Smooth muscle cell (in vitro differentiated cells): ENCODE results near the gene MMP3. TPM values are rescaled to one million over a fixed set of nuclear protein-coding genes. Genes with fewer than 3 reads are reported as not detected.

Source experiments
- DNase-seq: peaks from one replicate; lab custom pipeline; 2025; ENCODE audit not compliant: unreplicated experiment; lab: John Stamatoyannopoulos, UW
- H2AFZ ChIP-seq: fragments of 200-600 bp; sonication (generic); 2 replicates; pipeline ENCODE4 v1.6.0; 2016; ENCODE audit warnings: antibody characterized with exemption, low read depth, mild to moderate bottlenecking
- H3F3A ChIP-seq: fragments of 200-600 bp; sonication (generic); 2 replicates; pipeline ENCODE4 v1.6.0; 2017; ENCODE audit warnings: antibody characterized with exemption, low read depth
- H3K27ac ChIP-seq: fragments of 200-600 bp; sonication (generic); 2 replicates; pipeline ENCODE4 v1.5.1; 2016; ENCODE audit warnings: low read depth, mild to moderate bottlenecking
- H3K27me3 ChIP-seq: fragments of 200-600 bp; sonication (generic); 2 replicates; pipeline ENCODE4 v1.6.1; 2016; ENCODE audit warnings: low read depth, mild to moderate bottlenecking
- H3K36me3 ChIP-seq: fragments of 200-600 bp; sonication (generic); 2 replicates; pipeline ENCODE4 v1.5.1; 2016; ENCODE audit warnings: low read depth
- H3K4me1 ChIP-seq: fragments of 200-600 bp; sonication (generic); 2 replicates; pipeline ENCODE4 v1.5.1; 2016; ENCODE audit warnings: low read depth
- H3K4me2 ChIP-seq: fragments of 200-600 bp; sonication (generic); 2 replicates; pipeline ENCODE4 v1.6.0; 2016; ENCODE audit warnings: mild to moderate bottlenecking
- H3K4me3 ChIP-seq: fragments of 200-600 bp; sonication (generic); 2 replicates; pipeline ENCODE4 v1.5.1; 2016; ENCODE audit warnings: mild to moderate bottlenecking
- H3K79me2 ChIP-seq: fragments of 200-600 bp; sonication (generic); 2 replicates; pipeline ENCODE4 v1.6.0; 2016; ENCODE audit warnings: low read depth, mild to moderate bottlenecking
- H3K9ac ChIP-seq: fragments of 200-600 bp; sonication (generic); 2 replicates; pipeline ENCODE4 v1.6.0; 2016; ENCODE audit warnings: low read depth
- H3K9me3 ChIP-seq: fragments of 200-600 bp; sonication (generic); replicated peaks from 2 replicates; pipeline ENCODE4 v1.5.1; 2016; ENCODE audit warnings: low read depth
- H4K20me1 ChIP-seq: fragments of 200-600 bp; sonication (generic); 2 replicates; pipeline ENCODE4 v1.6.0; 2016; ENCODE audit warnings: low read depth
- CTCF ChIP-seq: fragments of 200-600 bp; sonication (generic); IDR thresholded peaks from 2 replicates; pipeline ENCODE4 v1.5.1; 2017; ENCODE audit warnings: borderline replicate concordance, mild to moderate bottlenecking, antibody characterized with exemption; ENCODE audit not compliant: insufficient read depth, poor library complexity, severe bottlenecking
- WGBS: methylation state at CpG from one replicate; pipeline ENCODE4 v1.1.7; 2016; ENCODE audit warnings: low lambda C conversion rate; 5-methylcytosine and 5-hydroxymethylcytosine counted together
- polyA plus RNA-seq: library from polyadenylated mRNA; unstranded; fragments of >200 nt; fragmentation: Nextera tagmentation; extraction: Ambion mirVana; gene quantifications from 2 replicates; pipeline ENCODE4 v1.2.1, GENCODE V29; 2016
- total RNA-seq: library from RNA; depleted of rRNA; stranded (reverse); fragments of >200 nt; gene quantifications from 2 replicates; pipeline ENCODE4 v1.2.3, GENCODE V29; 2014

MMP3 gene
- total and polyA plus RNA-seq, 2 experiments from 2014 or later: 2.0 to 4.3 TPM

GRCh38 chr11:102833731-102834130, 9.7 kb downstream of the MMP3 start:
- Histone ChIP-seq H3K36me3 (no peaks in the 10 kb centered on the region), H3K9me3 (no peaks in the 10 kb centered on the region), H3K4me2 (no peak overlapping the region), H4K20me1 (no peaks in the 10 kb centered on the region), H3K4me3 (no peak overlapping the region), H3K79me2 (no peaks in the 10 kb centered on the region), H2AFZ (no peak overlapping the region), H3K4me1 (no peaks in the 10 kb centered on the region), H3K27me3 (no peaks in the 10 kb centered on the region), H3F3A (no peaks in the 10 kb centered on the region), H3K9ac (no peak overlapping the region), H3K27ac (no peak overlapping the region)
- no peak for DNase-seq
- 97% methylated on average over 2 of the region's 2 CpGs for WGBS
- no peak for TF ChIP-seq CTCF

- no peak for TF ChIP-seq CTCF
- no peak overlapping the region for H3K4me3 ChIP-seq
- H3K27me3 ChIP-seq: no peaks in the 10 kb centered on the region
- H4K20me1 ChIP-seq: no peaks in the 10 kb centered on the region
- no peak overlapping the region for H3K9ac ChIP-seq
- no peaks in the 10 kb centered on the region for H3K36me3 ChIP-seq
- no peak overlapping the region for H2AFZ ChIP-seq
- H3K27ac ChIP-seq: no peak overlapping the region
- H3F3A ChIP-seq: no peaks in the 10 kb centered on the region
- H3K79me2 ChIP-seq: no peaks in the 10 kb centered on the region
- H3K4me2 ChIP-seq: no peak overlapping the region
- H3K9me3 ChIP-seq: no peaks in the 10 kb centered on the region
- 94% methylated on average over 7 of the region's 7 CpGs for WGBS
- DNase-seq: no peak
- no peaks in the 10 kb centered on the region for H3K4me1 ChIP-seq
Observed at GRCh38 chr11:102832612-102833011, 10.8 kb downstream of the MMP3 start.

- Histone ChIP-seq H3K4me3 (peak overlapping the region; percentile 30), H3K27ac (no peak overlapping the region), H3K9me3 (no peaks in the 10 kb centered on the region), H3K27me3 (no peaks in the 10 kb centered on the region), H2AFZ (peak overlapping the region; percentile 63), H3K4me1 (no peaks in the 10 kb centered on the region), H3K4me2 (peak overlapping the region; percentile 75), H4K20me1 (no peaks in the 10 kb centered on the region), H3F3A (no peaks in the 10 kb centered on the region), H3K36me3 (no peaks in the 10 kb centered on the region), H3K9ac (no peak overlapping the region), H3K79me2 (no peaks in the 10 kb centered on the region)
- no peak for DNase-seq
- 61% methylated on average over 38 of the region's 38 CpGs for WGBS
- TF ChIP-seq CTCF: peak; percentile 40
Observed at GRCh38 chr11:102831489-102832440, 11.6 kb downstream of the MMP3 start.
